Measurements from ENCODE around the gene DUOX1.

DNA sequence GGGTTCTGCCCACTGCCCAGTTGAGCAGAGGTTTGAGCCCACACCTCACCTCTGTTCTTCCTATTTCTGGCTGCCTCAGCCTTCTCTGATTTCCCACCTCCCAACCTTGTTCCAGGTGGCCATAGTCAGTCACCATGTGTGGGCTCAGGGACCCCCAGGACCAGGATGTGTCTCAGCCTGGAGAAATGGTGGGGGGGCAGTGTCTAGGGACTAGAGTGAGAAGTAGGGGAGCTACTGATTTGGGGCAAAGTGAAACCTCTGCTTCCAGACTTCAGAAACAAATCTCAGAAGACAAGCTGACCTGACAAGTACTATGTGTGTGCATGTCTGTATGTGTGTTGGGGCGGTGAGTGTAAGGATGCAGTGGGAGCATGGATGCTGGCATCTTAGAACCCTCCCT is 35.1 kb downstream of the DUOX1 start:
- TF ChIP-seq CTCF (IDR thresholded peaks at IDR 0.05) (no peak), POLR2AphosphoS5 (IDR thresholded peaks at IDR 0.05) (no peak), POLR2A (IDR thresholded peaks at IDR 0.05) (no peak), EP300 (IDR thresholded peaks at IDR 0.05) (no peak)
